Activated CD4-positive, alpha-beta T cell treated with anti-CD3 and anti-CD28 coated beads for 1 hour (primary cell): Measurements from ENCODE around the gene POMZP3.
A peak's percentile ranks its signal among the peaks of the same experiment; 100 is the strongest.
"Not testable (repeated sequence)": the region's sequence is repeated elsewhere in the genome, so short reads cannot be mapped to it uniquely, and the experiment has no call there.

Experiments used
- DNase-seq: peaks from one replicate; pipeline ENCODE4 v3.0.0-alpha.2; 2020

Gene POMZP3

GRCh38 chr7:76626989-76627642 is at the start of gene POMZP3:
TSS of gene POMZP3 (minus strand) at chr7:76627279. CDS start at chr7:76626064, 1,215 bp downstream.
- DNase-seq = peak; percentile 34

- not testable (repeated sequence) for DNase-seq
Measured at GRCh38 chr7:76675783-76676182, 48.7 kb upstream of the POMZP3 start.

GRCh38 chr7:76673346-76673745 is 46.3 kb upstream of the POMZP3 start:
- not testable (repeated sequence) for DNase-seq

- not testable (repeated sequence) for DNase-seq
Measured at GRCh38 chr7:76659212-76659611, 32.1 kb upstream of the POMZP3 start.

GRCh38 chr7:76656425-76656824 is 29.3 kb upstream of the POMZP3 start:
- not testable (repeated sequence) for DNase-seq

- not testable (repeated sequence) for DNase-seq
Measured at GRCh38 chr7:76642620-76643019, 15.5 kb upstream of the POMZP3 start.

GRCh38 chr7:76637061-76637691 is 10.1 kb upstream of the POMZP3 start:
- not testable (repeated sequence) for DNase-seq

- not testable (repeated sequence) for DNase-seq
Measured at GRCh38 chr7:76626581-76626980, 498 bp downstream of the POMZP3 start.

GRCh38 chr7:76619439-76620190 is 7.5 kb downstream of the POMZP3 start:
- not testable (repeated sequence) for DNase-seq

GRCh38 chr7:76613783-76614182 is 13.3 kb downstream of the POMZP3 start:
- DNase-seq = not testable (repeated sequence)

GRCh38 chr7:76612232-76612631 is 14.8 kb downstream of the POMZP3 start:
- DNase-seq = not testable (repeated sequence)

GRCh38 chr7:76609864-76610263 is 17.2 kb downstream of the POMZP3 start:
- DNase-seq = not testable (repeated sequence)

- not testable (repeated sequence) for DNase-seq
Measured at GRCh38 chr7:76608469-76608868, 18.6 kb downstream of the POMZP3 start.

GRCh38 chr7:76606027-76606426 is 21.1 kb downstream of the POMZP3 start:
- peak; percentile 22 for DNase-seq

- not testable (repeated sequence) for DNase-seq
Measured at GRCh38 chr7:76600650-76601049, 26.4 kb downstream of the POMZP3 start.

- DNase-seq = not testable (repeated sequence)
Measured at GRCh38 chr7:76600116-76600482, 27.0 kb downstream of the POMZP3 start.

- not testable (repeated sequence) for DNase-seq
Measured at GRCh38 chr7:76598590-76599264, 28.4 kb downstream of the POMZP3 start.

- DNase-seq = not testable (repeated sequence)
Measured at GRCh38 chr7:76597288-76597687, 29.8 kb downstream of the POMZP3 start.

- not testable (repeated sequence) for DNase-seq
Measured at GRCh38 chr7:76592694-76593093, 34.4 kb downstream of the POMZP3 start.

GRCh38 chr7:76591602-76592304 is 35.3 kb downstream of the POMZP3 start:
- not testable (repeated sequence) for DNase-seq

- DNase-seq = not testable (repeated sequence)
Measured at GRCh38 chr7:76591033-76591432, 36.0 kb downstream of the POMZP3 start.

- DNase-seq = not testable (repeated sequence)
Measured at GRCh38 chr7:76588586-76588985, 38.5 kb downstream of the POMZP3 start.
